ENCODE data around the gene GRM1.

- TF ChIP-seq EZH2phosphoT487 (IDR thresholded peaks at IDR 0.05; ENCODE audit: borderline replicate concordance), result no peak
- TF ChIP-seq, protein P1, sequence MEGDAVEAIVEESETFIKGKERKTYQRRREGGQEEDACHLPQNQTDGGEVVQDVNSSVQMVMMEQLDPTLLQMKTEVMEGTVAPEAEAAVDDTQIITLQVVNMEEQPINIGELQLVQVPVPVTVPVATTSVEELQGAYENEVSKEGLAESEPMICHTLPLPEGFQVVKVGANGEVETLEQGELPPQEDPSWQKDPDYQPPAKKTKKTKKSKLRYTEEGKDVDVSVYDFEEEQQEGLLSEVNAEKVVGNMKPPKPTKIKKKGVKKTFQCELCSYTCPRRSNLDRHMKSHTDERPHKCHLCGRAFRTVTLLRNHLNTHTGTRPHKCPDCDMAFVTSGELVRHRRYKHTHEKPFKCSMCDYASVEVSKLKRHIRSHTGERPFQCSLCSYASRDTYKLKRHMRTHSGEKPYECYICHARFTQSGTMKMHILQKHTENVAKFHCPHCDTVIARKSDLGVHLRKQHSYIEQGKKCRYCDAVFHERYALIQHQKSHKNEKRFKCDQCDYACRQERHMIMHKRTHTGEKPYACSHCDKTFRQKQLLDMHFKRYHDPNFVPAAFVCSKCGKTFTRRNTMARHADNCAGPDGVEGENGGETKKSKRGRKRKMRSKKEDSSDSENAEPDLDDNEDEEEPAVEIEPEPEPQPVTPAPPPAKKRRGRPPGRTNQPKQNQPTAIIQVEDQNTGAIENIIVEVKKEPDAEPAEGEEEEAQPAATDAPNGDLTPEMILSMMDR (conservative IDR thresholded peaks at IDR 0.05; ENCODE audit: low read length), result no peak
These were observed 232.0 kb downstream of the GRM1 start for GRCh38 chr6:146260886-146261285.

Data from Loucy (cell line).